Measurements from ENCODE around the gene FOXK2. TPM values are rescaled to one million over a fixed set of nuclear protein-coding genes. Genes with fewer than 3 reads are reported as not detected.

Gene FOXK2
- total and polyA plus RNA-seq, 2 donors (not counting 1 experiment from before 2014, with no cell fraction given), result 19.7 to 62.7 TPM

DNA sequence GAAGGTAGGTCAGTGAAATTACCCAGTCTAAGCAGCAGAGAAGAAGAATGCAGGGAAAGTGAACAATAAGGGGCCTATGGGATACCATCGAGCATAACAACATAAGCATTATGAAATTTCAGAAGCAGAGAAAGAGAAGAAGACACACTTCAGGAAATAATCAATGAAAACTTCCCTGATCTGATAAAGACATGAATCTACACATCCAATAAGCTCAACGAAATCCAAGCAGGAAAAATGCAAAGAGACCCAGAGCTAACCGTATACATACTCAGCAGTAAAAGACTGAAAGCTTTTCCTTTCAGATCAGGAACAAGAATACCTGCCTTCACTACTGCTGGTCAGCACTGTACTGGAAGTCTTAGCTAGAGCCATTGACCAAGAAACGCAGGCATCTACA lies 90.1 kb downstream of the FOXK2 start:
- no peak for ATAC-seq (ENCODE audit: low read depth)
- Mint-ChIP-seq H3K27ac (no peak overlapping the region), H3K4me1 (peaks cover 3% of the 10 kb centered on the region), H3K27me3 (no peaks in the 10 kb centered on the region), H3K9me3 (ENCODE audit: insufficient read depth) (no peaks in the 10 kb centered on the region), H3K4me3 (no peak overlapping the region)
- no peak for DNase-seq
- POLR2A ChIA-PET, result no interaction called here
- H3K79me2 ChIP-seq (ENCODE audit: control insufficient read depth, insufficient read depth, low read length), result no peaks in the 10 kb centered on the region
- CTCF ChIA-PET, result no interaction called here
- H3K4me3 ChIP-seq (ENCODE audit: control extremely low read depth in 1 of 5, extremely low read depth in 1 of 5, insufficient read depth in 1 of 5, low read depth in 2 of 5, low read length in 4 of 5), result no peak overlapping the region
- 90% methylated on average over 2 of the region's 4 CpGs for WGBS (ENCODE audit: insufficient coverage)
- TF ChIP-seq EZH2 (IDR thresholded peaks at IDR 0.05; ENCODE audit: borderline replicate concordance, insufficient read depth, low read depth, low read length, poor library complexity, severe bottlenecking), result no peak
- TF ChIP-seq, protein P1, sequence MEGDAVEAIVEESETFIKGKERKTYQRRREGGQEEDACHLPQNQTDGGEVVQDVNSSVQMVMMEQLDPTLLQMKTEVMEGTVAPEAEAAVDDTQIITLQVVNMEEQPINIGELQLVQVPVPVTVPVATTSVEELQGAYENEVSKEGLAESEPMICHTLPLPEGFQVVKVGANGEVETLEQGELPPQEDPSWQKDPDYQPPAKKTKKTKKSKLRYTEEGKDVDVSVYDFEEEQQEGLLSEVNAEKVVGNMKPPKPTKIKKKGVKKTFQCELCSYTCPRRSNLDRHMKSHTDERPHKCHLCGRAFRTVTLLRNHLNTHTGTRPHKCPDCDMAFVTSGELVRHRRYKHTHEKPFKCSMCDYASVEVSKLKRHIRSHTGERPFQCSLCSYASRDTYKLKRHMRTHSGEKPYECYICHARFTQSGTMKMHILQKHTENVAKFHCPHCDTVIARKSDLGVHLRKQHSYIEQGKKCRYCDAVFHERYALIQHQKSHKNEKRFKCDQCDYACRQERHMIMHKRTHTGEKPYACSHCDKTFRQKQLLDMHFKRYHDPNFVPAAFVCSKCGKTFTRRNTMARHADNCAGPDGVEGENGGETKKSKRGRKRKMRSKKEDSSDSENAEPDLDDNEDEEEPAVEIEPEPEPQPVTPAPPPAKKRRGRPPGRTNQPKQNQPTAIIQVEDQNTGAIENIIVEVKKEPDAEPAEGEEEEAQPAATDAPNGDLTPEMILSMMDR (IDR thresholded peaks at IDR 0.05), result no peak
- H3K27me3 ChIP-seq (replicated peaks in 1 of 4; ENCODE audit: control extremely low read depth in 1 of 4, control insufficient read depth in 3 of 4, insufficient read depth in 4 of 4, low read length in 3 of 4), result no peaks in the 10 kb centered on the region
- H3K9ac ChIP-seq (ENCODE audit: low read length), result no peak overlapping the region
- H3K36me3 ChIP-seq (replicated peaks in 1 of 2; ENCODE audit: control extremely low read depth in 1 of 2, control insufficient read depth in 1 of 2, extremely low read depth in 1 of 2, insufficient read depth in 2 of 2, low read length in 1 of 2), result peaks cover 0 to 43% of the 10 kb centered on the region in 2 experiments
- intact Hi-C loops (cut with micrococcal nuclease), result no loop called here
- no peaks in the 10 kb centered on the region for H3K9me3 ChIP-seq (ENCODE audit: control extremely low read depth in 1 of 3, control insufficient read depth in 2 of 3, insufficient read depth in 1 of 3, low read length in 2 of 3)
- H3K4me1 ChIP-seq (ENCODE audit: control insufficient read depth in 2 of 2, insufficient read depth in 2 of 2, low read length in 2 of 2), result no peaks in the 10 kb centered on the region
- H3K27ac ChIP-seq (ENCODE audit: low read length in 2 of 2), result no peak overlapping the region
- H4K20me1 ChIP-seq (ENCODE audit: control insufficient read depth, insufficient read depth, low read length, poor library complexity, severe bottlenecking), result no peaks in the 10 kb centered on the region
- H2AFZ ChIP-seq (ENCODE audit: insufficient read depth, low read depth, low read length, poor library complexity, severe bottlenecking), result no peak overlapping the region
- H3K4me2 ChIP-seq (replicated peaks; ENCODE audit: low read depth, low read length, poor library complexity, severe bottlenecking), result no peak overlapping the region

DNA sequence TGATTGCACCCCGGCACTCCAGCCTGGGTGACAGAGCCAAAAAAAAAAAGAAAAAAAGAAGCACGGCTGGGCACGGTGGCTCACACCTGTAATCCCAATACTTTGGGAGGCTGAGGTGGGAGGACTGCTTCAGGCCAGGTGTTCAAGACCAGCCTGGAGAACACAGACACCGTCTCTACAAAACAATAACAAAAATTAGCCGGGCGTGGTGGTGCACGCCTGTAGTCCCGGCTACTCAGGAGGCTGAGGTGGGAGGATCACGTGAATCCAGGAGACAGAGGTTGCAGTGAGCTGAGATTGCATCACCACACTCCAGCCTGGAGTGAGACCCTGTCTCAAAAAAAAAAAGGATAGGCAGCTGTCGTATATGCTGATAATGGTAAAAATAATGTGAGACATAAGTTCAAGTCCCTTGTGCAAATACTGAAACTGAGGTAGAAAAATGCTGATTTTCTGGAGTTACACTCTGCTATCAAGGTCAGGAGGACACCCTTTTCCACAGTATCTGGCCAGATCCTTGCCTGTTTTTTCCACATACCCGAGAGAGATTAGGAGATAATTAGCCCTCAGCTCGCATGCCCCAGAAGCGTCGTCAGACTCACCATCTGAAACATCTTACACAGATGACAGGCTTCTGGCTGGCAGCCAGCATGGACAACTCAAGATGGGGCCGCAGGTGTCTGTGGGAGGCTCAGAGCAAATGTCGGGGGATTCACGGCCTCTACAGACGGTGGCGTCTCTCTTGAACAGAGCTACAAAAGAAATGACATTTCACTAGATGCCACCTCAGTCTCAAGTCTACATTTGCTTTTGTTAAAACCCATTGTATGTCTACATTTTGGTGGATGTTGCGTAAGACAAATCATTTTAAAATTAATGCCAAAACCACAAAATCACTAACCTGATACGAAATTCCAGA lies 91.9 kb downstream of the FOXK2 start:
- ChIA-PET CTCF (interaction anchor here (0.6 kb wide), 1 partner anchor 103 kb away, joined by 3 read pairs; no protein-coding TSS in a partner anchor), POLR2A (no interaction called here)
- 83% methylated on average over 18 of the region's 21 CpGs for WGBS (ENCODE audit: insufficient coverage)
- Histone ChIP-seq H3K9me3 (ENCODE audit: control extremely low read depth in 1 of 3, control insufficient read depth in 2 of 3, insufficient read depth in 1 of 3, low read length in 2 of 3) (no peaks in the 10 kb centered on the region), H3K36me3 (replicated peaks in 1 of 2; ENCODE audit: control extremely low read depth in 1 of 2, control insufficient read depth in 1 of 2, extremely low read depth in 1 of 2, insufficient read depth in 2 of 2, low read length in 1 of 2) (peaks cover 0 to 44% of the 10 kb centered on the region in 2 experiments), H3K27ac (ENCODE audit: low read length in 2 of 2) (no peak overlapping the region), H3K79me2 (ENCODE audit: control insufficient read depth, insufficient read depth, low read length) (no peaks in the 10 kb centered on the region), H3K9ac (ENCODE audit: low read length) (no peak overlapping the region), H2AFZ (ENCODE audit: insufficient read depth, low read depth, low read length, poor library complexity, severe bottlenecking) (no peak overlapping the region), H3K27me3 (replicated peaks in 1 of 4; ENCODE audit: control extremely low read depth in 1 of 4, control insufficient read depth in 3 of 4, insufficient read depth in 4 of 4, low read length in 3 of 4) (no peaks in the 10 kb centered on the region), H3K4me2 (replicated peaks; ENCODE audit: low read depth, low read length, poor library complexity, severe bottlenecking) (no peak overlapping the region), H4K20me1 (ENCODE audit: control insufficient read depth, insufficient read depth, low read length, poor library complexity, severe bottlenecking) (no peaks in the 10 kb centered on the region), H3K4me3 (ENCODE audit: control extremely low read depth in 1 of 5, extremely low read depth in 1 of 5, insufficient read depth in 1 of 5, low read depth in 2 of 5, low read length in 4 of 5) (no peak overlapping the region), H3K4me1 (ENCODE audit: control insufficient read depth in 2 of 2, insufficient read depth in 2 of 2, low read length in 2 of 2) (no peaks in the 10 kb centered on the region)
- TF ChIP-seq EZH2 (IDR thresholded peaks at IDR 0.05; ENCODE audit: borderline replicate concordance, insufficient read depth, low read depth, low read length, poor library complexity, severe bottlenecking), result no peak
- TF ChIP-seq, protein P1 (IDR thresholded peaks at IDR 0.05), result no peak
- DNase-seq, result no peak
- intact Hi-C loops (cut with micrococcal nuclease), result no loop called here
- Mint-ChIP-seq H3K9me3 (ENCODE audit: insufficient read depth) (no peaks in the 10 kb centered on the region), H3K4me1 (no peaks in the 10 kb centered on the region), H3K27me3 (no peaks in the 10 kb centered on the region), H3K4me3 (no peak overlapping the region), H3K27ac (no peak overlapping the region)
- no peak for ATAC-seq (ENCODE audit: low read depth)

All from B cell (primary cell).